ENCODE measurements around the gene TSC22D4. TPM values are rescaled to one million over a fixed set of nuclear protein-coding genes. Genes with fewer than 3 reads are reported as not detected.

Gene TSC22D4
- total and polyA plus RNA-seq, 9 of the 15 experiments (the other 6 are each of a cell fraction or from before 2014, with no cell fraction given): 0.37 to 107 (median 28.7) TPM

- TF ChIP-seq KAT2B (IDR thresholded peaks at IDR 0.05; ENCODE audit: low read depth, low read length) (no peak), ZEB2 (IDR thresholded peaks at IDR 0.05) (peak; percentile 59; the same call in 1 of the 2 replicates), MXD1 (CRISPR knock-in tag; IDR thresholded peaks at IDR 0.05; ENCODE audit: borderline replicate concordance, poor library complexity, severe bottlenecking) (no peak), EGR1 (conservative IDR thresholded peaks at IDR 0.05) (peak; percentile 84), MTA2 (IDR thresholded peaks at IDR 0.05; ENCODE audit: low read depth) (peak; percentile 70), SMAD4 (CRISPR knock-in tag; conservative IDR thresholded peaks at IDR 0.05) (peak; percentile 62), BMI1 (IDR thresholded peaks at IDR 0.05; ENCODE audit: low read length) (no peak), TRIM28 (IDR thresholded peaks at IDR 0.05) (peak; percentile 34; the same call in 1 of the 2 replicates), RREB1 (CRISPR knock-in tag; IDR thresholded peaks at IDR 0.05) (no peak), MLLT1 (IDR thresholded peaks at IDR 0.05) (peak; percentile 88 to 95), MCM7 (IDR thresholded peaks at IDR 0.05) (no peak), PHB2 (IDR thresholded peaks at IDR 0.05; ENCODE audit: low read depth) (no peak), BRD9 (IDR thresholded peaks at IDR 0.05; ENCODE audit: low read depth, partially characterized antibody) (no peak), ZFP1 (CRISPR knock-in tag; IDR thresholded peaks at IDR 0.05) (no peak), YBX1 (IDR thresholded peaks at IDR 0.05) (no peak), ZKSCAN8 (CRISPR knock-in tag; IDR thresholded peaks at IDR 0.05) (no peak), MCM3 (IDR thresholded peaks at IDR 0.05) (no peak), HIVEP1 (CRISPR knock-in tag; IDR thresholded peaks at IDR 0.05) (no peak), KLF1 (tag; IDR thresholded peaks at IDR 0.05) (no peak), DACH1 (IDR thresholded peaks at IDR 0.05; ENCODE audit: partially characterized antibody) (peak; percentile 88), POLR3A (IDR thresholded peaks at IDR 0.05; ENCODE audit: borderline replicate concordance, extremely low read depth, insufficient read depth, insufficient read length) (no peak), ZNF77 (CRISPR knock-in tag; IDR thresholded peaks at IDR 0.05) (no peak), KAT7 (CRISPR knock-in tag; IDR thresholded peaks at IDR 0.05; ENCODE audit: borderline replicate concordance) (no peak; the same call in 1 of the 2 replicates), RUNX1 (IDR thresholded peaks at IDR 0.05; ENCODE audit: low read depth) (no peak), ARID2 (IDR thresholded peaks at IDR 0.05) (no peak)
These were observed at the start of gene TSC22D4 (continued) for GRCh38 chr7:100478958-100479660.

Data from K562 (cell line).